A673 (cell line): Measurements from ENCODE around the gene TH.

Experiments used
- CTCF ChIP-seq: fragments of 300-800, 200-600 bp; sonication (generic); conservative IDR thresholded peaks from 2 replicates; pipeline ENCODE4 v1.5.1; 2017; ENCODE audit warnings: low read depth, mild to moderate bottlenecking, antibody characterized with exemption, low read length, moderate library complexity, mixed read lengths
- EZH2 ChIP-seq: fragments of 200-600 bp; sonication (generic); IDR thresholded peaks from 2 replicates; pipeline ENCODE4 v1.6.1; 2017; ENCODE audit warnings: borderline replicate concordance, low read depth, mild to moderate bottlenecking, mixed read lengths, antibody characterized with exemption, low read length; ENCODE audit not compliant: poor library complexity, severe bottlenecking

- TF ChIP-seq CTCF (no peak), EZH2 (no peak)
These were observed 10.5 kb upstream of the TH start for GRCh38 chr11:2182075-2182474.
